Neural progenitor cell (in vitro differentiated cells): ENCODE measurements around the gene LRRC53.

Experiments
- EZH2 ChIP-seq: fragments of 200-600 bp; sonication (generic); IDR thresholded peaks from 2 replicates; pipeline ENCODE4 v1.6.1; 2017; ENCODE audit warnings: antibody characterized with exemption, mild to moderate bottlenecking, moderate library complexity
- EZH2phosphoT487 ChIP-seq: fragments of 200-600 bp; sonication (generic); IDR thresholded peaks from 2 replicates; pipeline ENCODE4 v1.6.1; 2017; ENCODE audit warnings: antibody characterized with exemption
- TF ChIP-seq, protein P1 (sequence below): fragments of 200-600 bp; sonication (generic); IDR thresholded peaks from 2 replicates; pipeline ENCODE4 v1.5.1; 2017; ENCODE audit warnings: antibody characterized with exemption, mild to moderate bottlenecking

DNA sequence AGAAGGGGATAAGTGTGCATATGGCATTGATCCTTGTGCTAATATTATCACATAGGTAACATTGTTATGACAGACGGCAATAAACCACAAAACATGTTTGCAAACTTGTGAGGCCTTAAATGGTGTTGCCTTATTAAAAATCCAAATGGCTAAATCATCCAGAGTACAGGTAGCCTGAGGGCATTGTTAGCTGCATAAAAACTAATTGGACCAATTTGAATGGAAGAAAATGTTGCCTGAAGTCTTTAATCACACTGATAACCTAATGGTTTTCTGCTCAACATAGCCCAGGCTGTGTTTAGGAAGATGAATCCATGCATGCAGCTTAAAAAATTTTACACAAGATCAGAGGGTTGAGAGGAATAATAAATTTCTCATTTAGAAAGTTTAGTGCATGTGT lies 19.4 kb upstream of the LRRC53 start:
- TF ChIP-seq, protein P1, sequence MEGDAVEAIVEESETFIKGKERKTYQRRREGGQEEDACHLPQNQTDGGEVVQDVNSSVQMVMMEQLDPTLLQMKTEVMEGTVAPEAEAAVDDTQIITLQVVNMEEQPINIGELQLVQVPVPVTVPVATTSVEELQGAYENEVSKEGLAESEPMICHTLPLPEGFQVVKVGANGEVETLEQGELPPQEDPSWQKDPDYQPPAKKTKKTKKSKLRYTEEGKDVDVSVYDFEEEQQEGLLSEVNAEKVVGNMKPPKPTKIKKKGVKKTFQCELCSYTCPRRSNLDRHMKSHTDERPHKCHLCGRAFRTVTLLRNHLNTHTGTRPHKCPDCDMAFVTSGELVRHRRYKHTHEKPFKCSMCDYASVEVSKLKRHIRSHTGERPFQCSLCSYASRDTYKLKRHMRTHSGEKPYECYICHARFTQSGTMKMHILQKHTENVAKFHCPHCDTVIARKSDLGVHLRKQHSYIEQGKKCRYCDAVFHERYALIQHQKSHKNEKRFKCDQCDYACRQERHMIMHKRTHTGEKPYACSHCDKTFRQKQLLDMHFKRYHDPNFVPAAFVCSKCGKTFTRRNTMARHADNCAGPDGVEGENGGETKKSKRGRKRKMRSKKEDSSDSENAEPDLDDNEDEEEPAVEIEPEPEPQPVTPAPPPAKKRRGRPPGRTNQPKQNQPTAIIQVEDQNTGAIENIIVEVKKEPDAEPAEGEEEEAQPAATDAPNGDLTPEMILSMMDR = no peak
- no peak for TF ChIP-seq EZH2
- TF ChIP-seq EZH2phosphoT487 = no peak
